ENCODE results near the gene DNAJA3.

DNAJA3 gene

GRCh38 chr16:4385066-4385788, 40.4 kb upstream of the DNAJA3 start:
- TF ChIP-seq CTCF (IDR thresholded peaks at IDR 0.05; ENCODE audit: extremely low read depth, missing control alignments) = no peak
- DNase-seq (ENCODE audit: low spot score) = no peak

- no peak for TF ChIP-seq CTCF (IDR thresholded peaks at IDR 0.05; ENCODE audit: extremely low read depth, missing control alignments)
Observed at GRCh38 chr16:4385789-4386450, 39.7 kb upstream of the DNAJA3 start.

GRCh38 chr16:4386451-4386805, 39.2 kb upstream of the DNAJA3 start:
- TF ChIP-seq CTCF (IDR thresholded peaks at IDR 0.05; ENCODE audit: extremely low read depth, missing control alignments) = no peak
- no peak for DNase-seq (ENCODE audit: low spot score)

More at GRCh38 chr16:4385789-4386450, 39.7 kb upstream of the DNAJA3 start:
- DNase-seq (ENCODE audit: low spot score) = no peak

GRCh38 chr16:4386951-4387565, 38.6 kb upstream of the DNAJA3 start:
- DNase-seq (ENCODE audit: low spot score) = no peak
- no peak for TF ChIP-seq CTCF (IDR thresholded peaks at IDR 0.05; ENCODE audit: extremely low read depth, missing control alignments)

GRCh38 chr16:4387781-4388180, 37.9 kb upstream of the DNAJA3 start:
- no peak for DNase-seq (ENCODE audit: low spot score)

GRCh38 chr16:4388271-4389021, 37.2 kb upstream of the DNAJA3 start:
- TF ChIP-seq CTCF (IDR thresholded peaks at IDR 0.05; ENCODE audit: extremely low read depth, missing control alignments) = no peak
- DNase-seq (ENCODE audit: low spot score) = no peak

More at GRCh38 chr16:4387781-4388180, 37.9 kb upstream of the DNAJA3 start:
- no peak for TF ChIP-seq CTCF (IDR thresholded peaks at IDR 0.05; ENCODE audit: extremely low read depth, missing control alignments)
